H1 (cell line): Measurements from ENCODE around the gene KIF26A. TPM values are rescaled to one million over a fixed set of nuclear protein-coding genes. Genes with fewer than 3 reads are reported as not detected.

Experiments
- CTCF ChIA-PET: fragments of 300-600 bp; sonication (Branson Sonifier 250); formaldehyde crosslinking; loops from one replicate; lab custom pipeline; 2021; ENCODE audit not compliant: partially characterized antibody; lab: Charles Lee
- POLR2A ChIA-PET: fragments of 300-600 bp; sonication (Branson Sonifier 250); formaldehyde crosslinking; loops from one replicate; lab custom pipeline; 2021; ENCODE audit warnings: inconsistent platforms; ENCODE audit not compliant: partially characterized antibody; lab: Charles Lee
- DNase-seq, 2 experiments: peaks; one replicate each; pipeline versions ENCODE4 v3.0.0 to v3.0.0-alpha.2; 2010 to 2022; ENCODE audit warnings: low spot score in 2 of 2, low read depth in 1 of 2, mixed read lengths in 1 of 2
- FAIRE-seq: peaks from 2 replicates; lab custom pipeline; 2011; peaks lifted over from hg19 to GRCh38; lab: Jason Lieb, UNC
- H2AFZ ChIP-seq: 2 replicates; pipeline ENCODE4 v1.8.1; 2012; ENCODE audit warnings: low read length, inconsistent platforms
- H2AK5ac ChIP-seq: 2 replicates; pipeline ENCODE4 v1.6.1; 2013; ENCODE audit warnings: low read depth, low read length
- H2BK120ac ChIP-seq: replicated peaks from 2 replicates; pipeline ENCODE3; 2013; ENCODE audit warnings: low read depth, low read length, inconsistent platforms
- H2BK12ac ChIP-seq: 2 replicates; pipeline ENCODE4 v1.6.1; 2013; ENCODE audit warnings: low read depth, low read length
- H2BK15ac ChIP-seq: 2 replicates; pipeline ENCODE4 v1.6.1; 2013; ENCODE audit warnings: low read length
- H2BK20ac ChIP-seq: 2 replicates; pipeline ENCODE4 v1.6.1; 2013; ENCODE audit warnings: low read length
- H2BK5ac ChIP-seq: 2 replicates; pipeline ENCODE4 v1.6.1; 2013; ENCODE audit warnings: low read depth, low read length
- H3K14ac ChIP-seq: 2 replicates; pipeline ENCODE4 v1.6.1; 2013; ENCODE audit warnings: inconsistent platforms; ENCODE audit not compliant: insufficient read length
- H3K18ac ChIP-seq: 2 replicates; pipeline ENCODE4 v1.6.1; 2013; ENCODE audit warnings: low read length; ENCODE audit errors: extremely low read depth
- H3K23ac ChIP-seq: 2 replicates; pipeline ENCODE4 v1.6.1; 2013; ENCODE audit warnings: inconsistent platforms; ENCODE audit not compliant: insufficient read length
- H3K23me2 ChIP-seq: 2 replicates; pipeline ENCODE4 v1.6.1; 2013; ENCODE audit warnings: low read depth, low read length
- H3K27ac ChIP-seq: 2 replicates; pipeline ENCODE4 v1.6.1; 2011; ENCODE audit warnings: low read depth, low read length, inconsistent platforms
- H3K27me3 ChIP-seq, 4 experiments: replicated peaks in 1 of 4; 1 replicate in 1 of 4; 2 replicates in 3 of 4; pipeline versions ENCODE4 v1.6.1 to v1.8.1; 2011 to 2013; ENCODE audit warnings: low read length in 3 of 4, mild to moderate bottlenecking in 3 of 4, inconsistent platforms in 2 of 4, mixed read lengths in 2 of 4, moderate library complexity in 1 of 4; ENCODE audit not compliant: control insufficient read depth in 3 of 4, insufficient read depth in 3 of 4; ENCODE audit errors: extremely low read depth in 1 of 4
- H3K36me3 ChIP-seq, 4 experiments: 2 replicates each; pipeline versions ENCODE4 v1.6.1 to v1.8.1; 2011 to 2013; ENCODE audit warnings: mild to moderate bottlenecking in 4 of 4, low read length in 3 of 4, moderate library complexity in 2 of 4, control low read depth in 1 of 4, inconsistent platforms in 1 of 4; ENCODE audit not compliant: insufficient read depth in 4 of 4, control insufficient read depth in 2 of 4
- H3K4ac ChIP-seq: replicated peaks from 2 replicates; pipeline ENCODE3; 2013; ENCODE audit warnings: low read length, low read depth, mixed read lengths, inconsistent platforms; ENCODE audit not compliant: insufficient read length
- H3K4me1 ChIP-seq, 4 experiments: replicated peaks in 1 of 4; 1 replicate in 1 of 4; 2 replicates in 3 of 4; pipeline versions ENCODE4 v1.6.1 to v1.8.1; 2011 to 2013; ENCODE audit warnings: low read length in 3 of 4, inconsistent platforms in 2 of 4, mixed read lengths in 1 of 4; ENCODE audit not compliant: insufficient read depth in 4 of 4, control insufficient read depth in 3 of 4
- H3K4me2 ChIP-seq, 2 experiments: 2 replicates each; pipeline versions ENCODE4 v1.6.1 to v1.8.1; 2011 to 2013; ENCODE audit warnings: low read depth in 2 of 2, low read length in 2 of 2, control low read depth in 1 of 2, inconsistent platforms in 1 of 2, mild to moderate bottlenecking in 1 of 2; ENCODE audit not compliant: insufficient read depth in 1 of 2
- H3K4me3 ChIP-seq, 4 experiments: fragments of 200-600, 300-600 bp in 1 of 4; sonication (generic), shearing (Covaris generic), sonication (Bioruptor Twin) in 1 of 4; 2 replicates each; pipeline versions ENCODE4 v1.5.1 to v1.8.1; 2011 to 2016; ENCODE audit warnings: low read length in 4 of 4, low read depth in 3 of 4, control low read depth in 2 of 4, inconsistent platforms in 2 of 4, mild to moderate bottlenecking in 2 of 4, mixed read lengths in 1 of 4, moderate library complexity in 1 of 4; ENCODE audit not compliant: insufficient read depth in 2 of 4; ENCODE audit errors: extremely low read depth in 1 of 4
- H3K56ac ChIP-seq: replicated peaks from 2 replicates; pipeline ENCODE3; 2013; ENCODE audit warnings: low read depth, mild to moderate bottlenecking, mixed read lengths, low read length, inconsistent platforms; ENCODE audit not compliant: insufficient read length
- H3K79me1 ChIP-seq: 2 replicates; pipeline ENCODE4 v1.6.1; 2013; ENCODE audit warnings: low read depth, low read length, control low read depth
- H3K79me2 ChIP-seq, 2 experiments: 2 replicates each; pipeline versions ENCODE4 v1.6.1 to v1.8.1; 2012 to 2013; ENCODE audit warnings: low read length in 2 of 2, mild to moderate bottlenecking in 2 of 2, inconsistent platforms in 1 of 2; ENCODE audit not compliant: insufficient read depth in 2 of 2, control insufficient read depth in 1 of 2
- H3K9ac ChIP-seq, 4 experiments: replicated peaks in 1 of 4; 1 replicate in 1 of 4; 2 replicates in 3 of 4; pipeline versions ENCODE4 v1.6.1 to v1.8.1; 2011 to 2013; ENCODE audit warnings: low read depth in 3 of 4, low read length in 3 of 4, control low read depth in 2 of 4, mild to moderate bottlenecking in 2 of 4, moderate library complexity in 2 of 4, inconsistent platforms in 1 of 4; ENCODE audit errors: extremely low read depth in 1 of 4
- H3K9me3 ChIP-seq, 2 experiments: 2 replicates each; pipeline versions ENCODE4 v1.6.1 to v1.8.1; 2012 to 2013; ENCODE audit warnings: mild to moderate bottlenecking in 2 of 2, moderate library complexity in 2 of 2, control low read depth in 1 of 2, inconsistent platforms in 1 of 2, low read depth in 1 of 2, low read length in 1 of 2, mixed read lengths in 1 of 2; ENCODE audit not compliant: insufficient read depth in 2 of 2
- H4K20me1 ChIP-seq, 2 experiments: replicated peaks in 1 of 2; 2 replicates each; pipeline versions ENCODE3 to v1.8.1; 2011 to 2013; ENCODE audit warnings: inconsistent platforms in 2 of 2, low read length in 2 of 2, mild to moderate bottlenecking in 1 of 2; ENCODE audit not compliant: insufficient read depth in 2 of 2, control insufficient read depth in 1 of 2
- H4K5ac ChIP-seq: 2 replicates; pipeline ENCODE4 v1.6.1; 2013; ENCODE audit warnings: low read length, low read depth, mixed read lengths, inconsistent platforms; ENCODE audit not compliant: insufficient read length
- H4K8ac ChIP-seq: 2 replicates; pipeline ENCODE4 v1.8.0; 2013; ENCODE audit warnings: mild to moderate bottlenecking, moderate library complexity, low read length, inconsistent platforms; ENCODE audit not compliant: insufficient read depth; ENCODE audit errors: extremely low read depth
- H4K91ac ChIP-seq: replicated peaks from 2 replicates; pipeline ENCODE3; 2013; ENCODE audit warnings: low read length, mixed read lengths, inconsistent platforms; ENCODE audit not compliant: insufficient read length
- ASH2L ChIP-seq: fragments of 200-600, 300-600 bp; sonication (generic); IDR thresholded peaks from one replicate; pipeline ENCODE4 v1.7.1; 2017; ENCODE audit warnings: low read length
- CREB1 ChIP-seq: IDR thresholded peaks from 2 replicates; pipeline ENCODE4 v1.6.1; 2012; ENCODE audit warnings: inconsistent platforms
- EP300 ChIP-seq, 2 experiments: IDR thresholded peaks; 1 replicate in 1 of 2; 2 replicates in 1 of 2; pipeline ENCODE4 v1.6.1; 2011 to 2012; ENCODE audit warnings: low read depth in 2 of 2, low read length in 2 of 2, mild to moderate bottlenecking in 2 of 2, borderline replicate concordance in 1 of 2, inconsistent platforms in 1 of 2, moderate library complexity in 1 of 2
- GTF2F1 ChIP-seq: IDR thresholded peaks from 2 replicates; pipeline ENCODE4 v1.6.1; 2012; ENCODE audit warnings: low read depth, low read length, improper control_type of control experiment, borderline replicate concordance
- HDAC6 ChIP-seq: IDR thresholded peaks from one replicate; pipeline ENCODE4 v1.7.1; 2012; ENCODE audit warnings: low read depth, mild to moderate bottlenecking, inconsistent platforms, low read length, moderate library complexity
- KDM1A ChIP-seq: fragments of 200-600, 300-600 bp; sonication (generic); IDR thresholded peaks from 2 replicates; pipeline ENCODE4 v1.7.1; 2016; ENCODE audit warnings: mild to moderate bottlenecking, low read length, borderline replicate concordance
- TAF1 ChIP-seq: IDR thresholded peaks from 2 replicates; pipeline ENCODE4 v1.6.1; 2011; ENCODE audit warnings: mild to moderate bottlenecking, low read depth, low read length
- TCF12 ChIP-seq: IDR thresholded peaks from 2 replicates; pipeline ENCODE4 v1.6.1; 2011; ENCODE audit warnings: low read depth, mild to moderate bottlenecking, low read length
- WGBS, 2 experiments: shearing (Covaris generic) in 1 of 2; methylation state at CpG; one replicate each; pipeline versions ENCODE4 v1.1.6 to v1.1.7; 2013 to 2015; ENCODE audit warnings: low lambda C conversion rate in 2 of 2, mixed read lengths in 2 of 2, inconsistent platforms in 1 of 2, low coverage in 1 of 2, missing lambda C conversion rate in 1 of 2; ENCODE audit not compliant: insufficient replicate concordance in 2 of 2, insufficient coverage in 1 of 2, insufficient read length in 1 of 2; ENCODE audit errors: extremely low coverage in 1 of 2, missing lambda C conversion rate in 1 of 2; 5-methylcytosine and 5-hydroxymethylcytosine counted together
- polyA plus RNA-seq, 7 experiments: library from polyadenylated mRNA; depleted of rRNA in 3 of 7; stranded (reverse) in 5 of 7; unstranded in 2 of 7; fragments of >200 nt in 5 of 7; fragments of 200-250 nt in 2 of 7; gene quantifications; 1 replicate in 5 of 7; 2 replicates in 1 of 7; 4 replicates in 1 of 7; pipeline versions ENCODE4 v1.2.1 to v1.2.3, GENCODE V29; 2011 to 2013; ENCODE audit warnings: missing spikeins in 2 of 7, mixed read lengths in 2 of 7
- total RNA-seq: library from RNA; stranded (reverse); fragmentation: NEBNext Ultra II Directional; extraction: Animal tissue kit (Norgen Biotek cat#: 25700); gene quantifications from 2 replicates; pipeline ENCODE4 v1.2.1, GENCODE V29; 2021
- TF ChIP-seq, protein P1 (sequence below), 3 experiments: IDR thresholded peaks; 1 replicate in 2 of 3; 2 replicates in 1 of 3; pipeline versions ENCODE4 v1.5.1 to v1.6.1; 2011; ENCODE audit warnings: low read length in 3 of 3, mild to moderate bottlenecking in 3 of 3, inconsistent platforms in 2 of 3, low read depth in 1 of 3, moderate library complexity in 1 of 3; ENCODE audit not compliant: insufficient read depth in 1 of 3; ENCODE audit errors: control extremely low read depth in 1 of 3

The KIF26A gene
- total and polyA plus RNA-seq, 2 of the 8 experiments (the other 6 are each of a cell fraction or from before 2014, with no cell fraction given) = 11.5 to 41.6 TPM

GRCh38 chr14:104204660-104205149 is 66.3 kb downstream of the KIF26A start:
- Histone ChIP-seq H3K27ac (no peak overlapping the region), H2BK5ac (no peak overlapping the region)
- TF ChIP-seq ASH2L = no peak
- TF ChIP-seq CREB1 = no peak
- TF ChIP-seq, protein P1, sequence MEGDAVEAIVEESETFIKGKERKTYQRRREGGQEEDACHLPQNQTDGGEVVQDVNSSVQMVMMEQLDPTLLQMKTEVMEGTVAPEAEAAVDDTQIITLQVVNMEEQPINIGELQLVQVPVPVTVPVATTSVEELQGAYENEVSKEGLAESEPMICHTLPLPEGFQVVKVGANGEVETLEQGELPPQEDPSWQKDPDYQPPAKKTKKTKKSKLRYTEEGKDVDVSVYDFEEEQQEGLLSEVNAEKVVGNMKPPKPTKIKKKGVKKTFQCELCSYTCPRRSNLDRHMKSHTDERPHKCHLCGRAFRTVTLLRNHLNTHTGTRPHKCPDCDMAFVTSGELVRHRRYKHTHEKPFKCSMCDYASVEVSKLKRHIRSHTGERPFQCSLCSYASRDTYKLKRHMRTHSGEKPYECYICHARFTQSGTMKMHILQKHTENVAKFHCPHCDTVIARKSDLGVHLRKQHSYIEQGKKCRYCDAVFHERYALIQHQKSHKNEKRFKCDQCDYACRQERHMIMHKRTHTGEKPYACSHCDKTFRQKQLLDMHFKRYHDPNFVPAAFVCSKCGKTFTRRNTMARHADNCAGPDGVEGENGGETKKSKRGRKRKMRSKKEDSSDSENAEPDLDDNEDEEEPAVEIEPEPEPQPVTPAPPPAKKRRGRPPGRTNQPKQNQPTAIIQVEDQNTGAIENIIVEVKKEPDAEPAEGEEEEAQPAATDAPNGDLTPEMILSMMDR (IDR thresholded peaks at IDR 0.05; ENCODE audit: control extremely low read depth in 1 of 3, insufficient read depth in 1 of 3, low read depth in 1 of 3, low read length in 3 of 3) = no peak
- no peak for TF ChIP-seq KDM1A
- no peak for TF ChIP-seq HDAC6
- TF ChIP-seq TCF12 = no peak
- TF ChIP-seq GTF2F1 = no peak
- TF ChIP-seq TAF1 = no peak
- TF ChIP-seq EP300 (IDR thresholded peaks at IDR 0.05; ENCODE audit: borderline replicate concordance in 1 of 2, low read depth in 2 of 2, low read length in 2 of 2) = no peak
- TF ChIP-seq, all 59 proteins: peak for 0
- FAIRE-seq = no peak
- H4K91ac ChIP-seq = no peak overlapping the region
- H3K79me1 ChIP-seq = no peaks in the 10 kb centered on the region
- H4K8ac ChIP-seq = no peak overlapping the region
- H3K4me1 ChIP-seq = peaks cover 0 to 7% (median 0%) of the 10 kb centered on the region in 4 experiments; a peak in 1 of 7 replicates
- no peaks in the 10 kb centered on the region for H4K20me1 ChIP-seq
- H3K4me3 ChIP-seq = no peak overlapping the region
- no peak overlapping the region for H3K56ac ChIP-seq
- no peak overlapping the region for H2BK12ac ChIP-seq
- H3K4ac ChIP-seq = no peak overlapping the region
- H2BK15ac ChIP-seq = no peak overlapping the region
- H3K79me2 ChIP-seq = no peaks in the 10 kb centered on the region
- no peak overlapping the region for H3K23ac ChIP-seq
- H2AK5ac ChIP-seq = no peak overlapping the region
- H3K23me2 ChIP-seq = peaks cover 14% of the 10 kb centered on the region; the same call in 1 of the 2 replicates
- 88 to 100% methylated on average over 2 of the region's 2 CpGs for whole genome bisulfite sequencing, 2 experiments
- POLR2A ChIA-PET = no interaction called here
- H3K9me3 ChIP-seq = no peaks in the 10 kb centered on the region
- CTCF ChIA-PET = interaction anchor here (1.4 to 1.7 kb wide), 2 partner anchors 16 to 19 kb away, joined by 4 to 6 read pairs; no protein-coding TSS in a partner anchor
- no peak overlapping the region for H3K14ac ChIP-seq
- H2AFZ ChIP-seq = no peak overlapping the region
- no peak overlapping the region for H2BK120ac ChIP-seq
- no peaks in the 10 kb centered on the region for H3K36me3 ChIP-seq
- H3K9ac ChIP-seq = no peak overlapping the region
- H3K27me3 ChIP-seq = no peaks in the 10 kb centered on the region
- H4K5ac ChIP-seq = no peak overlapping the region
- H3K18ac ChIP-seq = no peak overlapping the region
- no peak for DNase-seq
- H3K4me2 ChIP-seq = no peak overlapping the region
- no peak overlapping the region for H2BK20ac ChIP-seq
